Measurements from ENCODE around the gene TSPAN18. TPM values are rescaled to one million over a fixed set of nuclear protein-coding genes. Genes with fewer than 3 reads are reported as not detected.

TSPAN18 gene
- polyA plus RNA-seq, 1 of the 3 experiments (the other 2 are of a cell fraction) = 0.72 TPM

DNA sequence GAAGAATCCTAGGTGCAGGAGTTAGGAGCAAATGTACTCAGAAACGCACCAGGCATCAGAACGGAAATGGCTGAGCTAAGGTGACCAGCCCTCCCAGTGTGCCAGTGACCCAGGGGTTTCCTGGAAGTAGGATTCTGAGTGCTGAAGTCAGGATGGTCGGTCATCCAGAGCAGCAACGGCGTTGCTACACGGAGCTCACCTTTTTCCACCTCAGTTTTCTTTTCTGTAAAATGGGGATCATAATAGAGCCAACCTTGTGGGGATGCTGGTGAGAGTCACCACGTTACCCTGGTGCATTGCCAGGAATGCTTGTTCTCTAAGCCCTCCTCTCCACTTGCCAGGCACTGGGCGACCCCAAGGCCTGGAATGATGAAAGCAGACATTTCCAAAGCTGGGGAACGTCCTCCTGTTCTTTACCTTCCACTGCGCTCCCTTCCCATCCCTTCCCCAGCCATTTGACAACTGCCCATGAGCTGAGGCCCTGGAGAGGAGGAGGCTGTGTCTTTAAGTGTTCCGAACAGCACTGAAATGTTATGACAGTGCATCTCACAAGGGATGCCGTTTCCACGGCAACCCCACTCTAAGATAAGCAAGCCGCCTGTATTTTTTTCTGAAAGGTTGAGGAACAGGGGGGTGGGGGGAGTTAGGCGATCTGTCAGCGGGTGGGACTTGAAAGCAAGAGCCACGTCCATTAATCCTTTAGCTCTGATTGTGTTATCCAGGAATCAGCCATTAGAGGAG lies 66.8 kb downstream of the TSPAN18 start:
- DNase-seq = peak; percentile 76
- POLR2A ChIA-PET = interaction anchor here (0.8 kb wide), 1 partner anchor 11 kb away, joined by 3 read pairs; no protein-coding TSS in a partner anchor
- CTCF ChIA-PET = interaction anchor here (0.9 to 4.0 kb wide), 11 partner anchors 7 to 236 kb away, joined by 3 to 18 read pairs (median 4); no protein-coding TSS in a partner anchor
- Histone ChIP-seq H3F3A (replicated peaks; ENCODE audit: insufficient read depth) (peaks cover 4% of the 10 kb centered on the region), H3K9ac (no peak overlapping the region), H3K27ac (ENCODE audit: low read depth in 2 of 2, low read length in 1 of 2) (peak overlapping the region in 1 of 2 experiments; percentile 41; a peak in 2 of 4 replicates), H3K79me2 (ENCODE audit: insufficient read depth) (no peaks in the 10 kb centered on the region), H3K36me3 (replicated peaks in 1 of 2; ENCODE audit: control insufficient read depth in 1 of 2, insufficient read depth in 2 of 2, low read length in 1 of 2) (no peaks in the 10 kb centered on the region), H3K9me2 (no peaks in the 10 kb centered on the region), H3K9me3 (no peaks in the 10 kb centered on the region), H3K4me2 (no peak overlapping the region), H3K4me3 (ENCODE audit: low read depth in 2 of 2, low read length in 1 of 2) (no peak overlapping the region), H4K20me1 (ENCODE audit: insufficient read depth) (no peaks in the 10 kb centered on the region), H2AFZ (ENCODE audit: low read depth) (no peak overlapping the region), H3K4me1 (ENCODE audit: control insufficient read depth in 1 of 2, insufficient read depth in 2 of 2, low read depth in 1 of 2, low read length in 1 of 2) (peaks cover 12 to 46% of the 10 kb centered on the region in 2 experiments; a peak in 2 of 4 replicates), H3K27me3 (ENCODE audit: insufficient read depth) (peaks cover 7% of the 10 kb centered on the region; the same call in 1 of the 2 replicates)
- no peak for TF ChIP-seq TAF1 (IDR thresholded peaks at IDR 0.05; ENCODE audit: borderline replicate concordance, low read depth, low read length)
- TF ChIP-seq GATA2 (CRISPR knock-in tag; IDR thresholded peaks at IDR 0.05) = peak; percentile 36; the same call in 1 of the 2 replicates
- TF ChIP-seq MXI1 (IDR thresholded peaks at IDR 0.05; ENCODE audit: low read depth, low read length) = peak; percentile 20; the same call in 1 of the 2 replicates
- 44% methylated on average over 16 of the region's 17 CpGs for WGBS (ENCODE audit: low lambda C conversion rate)

DNA sequence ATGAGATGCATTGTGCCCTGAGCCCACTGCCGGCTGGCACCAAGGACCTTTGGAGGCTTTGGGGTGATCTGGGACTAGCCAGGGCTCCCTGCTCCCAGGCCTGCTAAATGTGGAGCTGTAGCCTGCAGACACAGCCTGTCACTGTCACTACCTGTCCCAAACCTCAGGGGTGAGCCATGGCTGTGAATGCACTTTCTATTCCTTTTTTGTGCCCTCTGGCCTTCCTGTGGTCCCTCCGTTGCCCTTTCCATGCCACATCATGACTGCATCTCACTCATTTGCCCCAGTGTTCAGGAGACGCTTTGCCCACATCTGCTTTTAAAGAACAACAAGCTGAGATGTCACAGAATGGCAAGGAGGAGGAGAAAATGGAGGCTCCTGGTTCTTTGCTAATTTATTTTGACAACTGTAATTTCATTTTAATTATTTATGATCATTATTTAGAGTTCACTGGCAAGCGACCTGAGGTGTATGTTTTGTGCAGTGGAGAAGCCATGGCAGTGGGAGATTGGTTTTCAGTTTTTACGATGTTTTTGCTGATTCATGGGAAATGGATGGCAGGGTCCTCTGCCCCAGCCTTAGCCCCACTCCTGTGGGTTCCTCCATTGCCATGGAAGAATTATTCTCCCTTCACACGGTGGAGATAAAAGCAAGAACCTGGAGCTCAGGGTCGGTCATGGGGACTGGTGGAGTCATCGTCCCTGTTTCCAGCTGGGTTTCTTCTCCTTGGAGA lies 69.2 kb downstream of the TSPAN18 start:
- CTCF ChIA-PET = interaction anchor here (0.7 to 3.2 kb wide), 3 partner anchors 10 to 179 kb away, joined by 3 to 11 read pairs (median 3); no protein-coding TSS in a partner anchor

DNA sequence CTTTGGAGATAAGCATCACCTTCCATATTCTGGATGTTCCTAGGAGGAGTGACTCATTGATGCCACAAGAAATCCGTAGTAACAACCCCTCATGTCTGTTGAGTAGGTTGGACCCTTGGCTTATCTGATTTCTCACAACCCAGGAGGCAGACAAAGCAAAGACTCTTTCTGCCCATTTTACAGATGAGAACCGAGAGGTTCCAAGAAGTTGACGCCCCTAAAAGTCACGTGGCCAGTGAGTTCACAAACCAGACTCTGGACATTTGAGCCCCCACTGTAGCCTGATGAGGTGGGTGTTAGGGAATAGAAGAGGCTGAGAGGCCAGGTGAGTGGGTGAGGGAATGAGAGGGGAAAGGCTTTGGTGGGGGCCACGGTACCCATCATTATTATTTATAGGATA lies 70.3 kb downstream of the TSPAN18 start:
- H4K20me1 ChIP-seq (ENCODE audit: insufficient read depth) = no peaks in the 10 kb centered on the region
- no peaks in the 10 kb centered on the region for H3F3A ChIP-seq (replicated peaks; ENCODE audit: insufficient read depth)
- POLR2A ChIA-PET = no interaction called here
- H3K36me3 ChIP-seq (replicated peaks in 1 of 2; ENCODE audit: control insufficient read depth in 1 of 2, insufficient read depth in 2 of 2, low read length in 1 of 2) = no peaks in the 10 kb centered on the region
- CTCF ChIA-PET = no interaction called here
- H2AFZ ChIP-seq (ENCODE audit: low read depth) = no peak overlapping the region
- TF ChIP-seq CHD2 (IDR thresholded peaks at IDR 0.05; ENCODE audit: low read length, partially characterized antibody) (no peak), FOXJ3 (CRISPR knock-in tag; IDR thresholded peaks at IDR 0.05) (no peak), POLR2AphosphoS5 (IDR thresholded peaks at IDR 0.05; ENCODE audit: low read depth, low read length) (no peak), RAD21 (IDR thresholded peaks at IDR 0.05; ENCODE audit: low read length) (no peak)
- 72% methylated on average over 5 of the region's 5 CpGs for WGBS (ENCODE audit: low lambda C conversion rate)
- H3K4me3 ChIP-seq (ENCODE audit: low read depth in 2 of 2, low read length in 1 of 2) = no peak overlapping the region
- H3K27ac ChIP-seq (ENCODE audit: low read depth in 2 of 2, low read length in 1 of 2) = no peak overlapping the region
- no peak overlapping the region for H3K4me2 ChIP-seq
- no peaks in the 10 kb centered on the region for H3K79me2 ChIP-seq (ENCODE audit: insufficient read depth)
- H3K9ac ChIP-seq = no peak overlapping the region
- H3K4me1 ChIP-seq (ENCODE audit: control insufficient read depth in 1 of 2, insufficient read depth in 2 of 2, low read depth in 1 of 2, low read length in 1 of 2) = peaks cover 0 to 39% of the 10 kb centered on the region in 2 experiments; a peak in 2 of 4 replicates
- H3K9me2 ChIP-seq = no peaks in the 10 kb centered on the region
- H3K27me3 ChIP-seq (ENCODE audit: insufficient read depth) = peaks cover 21% of the 10 kb centered on the region
- DNase-seq = no peak
- no peaks in the 10 kb centered on the region for H3K9me3 ChIP-seq

More for the DNA sequence above, 69.2 kb downstream of the TSPAN18 start:
- DNase-seq = no peak
- Histone ChIP-seq H3K9me3 (no peaks in the 10 kb centered on the region), H2AFZ (ENCODE audit: low read depth) (no peak overlapping the region), H3K4me3 (ENCODE audit: low read depth in 2 of 2, low read length in 1 of 2) (no peak overlapping the region), H3K36me3 (replicated peaks in 1 of 2; ENCODE audit: control insufficient read depth in 1 of 2, insufficient read depth in 2 of 2, low read length in 1 of 2) (no peaks in the 10 kb centered on the region), H3F3A (replicated peaks; ENCODE audit: insufficient read depth) (no peaks in the 10 kb centered on the region), H3K9ac (no peak overlapping the region), H3K4me1 (ENCODE audit: control insufficient read depth in 1 of 2, insufficient read depth in 2 of 2, low read depth in 1 of 2, low read length in 1 of 2) (peaks cover 0 to 48% of the 10 kb centered on the region in 2 experiments; a peak in 2 of 4 replicates), H3K79me2 (ENCODE audit: insufficient read depth) (no peaks in the 10 kb centered on the region), H3K9me2 (no peaks in the 10 kb centered on the region), H3K27me3 (ENCODE audit: insufficient read depth) (peaks cover 10% of the 10 kb centered on the region), H3K27ac (ENCODE audit: low read depth in 2 of 2, low read length in 1 of 2) (peak overlapping the region in 1 of 2 experiments; percentile 39; a peak in 1 of 4 replicates), H4K20me1 (ENCODE audit: insufficient read depth) (no peaks in the 10 kb centered on the region), H3K4me2 (no peak overlapping the region)
- POLR2A ChIA-PET = no interaction called here
- WGBS (ENCODE audit: low lambda C conversion rate) = 63% methylated on average over 8 of the region's 8 CpGs
- TF ChIP-seq GATA2 (CRISPR knock-in tag; IDR thresholded peaks at IDR 0.05) = no peak
- TF ChIP-seq NFIC (IDR thresholded peaks at IDR 0.05; ENCODE audit: borderline replicate concordance) = no peak
- no peak for TF ChIP-seq EP300 (IDR thresholded peaks at IDR 0.05; ENCODE audit: borderline replicate concordance in 1 of 2, low read depth in 1 of 2, low read length in 1 of 2)
- no peak for TF ChIP-seq POLR2AphosphoS5 (IDR thresholded peaks at IDR 0.05; ENCODE audit: low read depth, low read length)
- no peak for TF ChIP-seq TAF1 (IDR thresholded peaks at IDR 0.05; ENCODE audit: borderline replicate concordance, low read depth, low read length)
